Measurements from ENCODE around the gene CENPX.
A peak's percentile ranks its signal among the peaks of the same experiment; 100 is the strongest.

CENPX gene

GRCh38 chr17:82060614-82061013 lies 37.9 kb upstream of the CENPX start:
- no peak for TF ChIP-seq POLR2AphosphoS5 (IDR thresholded peaks at IDR 0.05; ENCODE audit: low read depth, low read length)
- TF ChIP-seq TAF1 (IDR thresholded peaks at IDR 0.05; ENCODE audit: borderline replicate concordance, low read depth, low read length), result no peak
- no peak; the same call in 1 of the 2 replicates for TF ChIP-seq POLR2A (IDR thresholded peaks at IDR 0.05; ENCODE audit: low read depth, low read length)
- FAIRE-seq, result no peak
- no peak for DNase-seq (ENCODE audit: insufficient read length)

GRCh38 chr17:82060001-82060380 lies 37.3 kb upstream of the CENPX start:
- no peak for FAIRE-seq
- no peak for DNase-seq (ENCODE audit: insufficient read length)
- TF ChIP-seq TAF1 (IDR thresholded peaks at IDR 0.05; ENCODE audit: borderline replicate concordance, low read depth, low read length), result no peak
- TF ChIP-seq POLR2A (IDR thresholded peaks at IDR 0.05; ENCODE audit: low read depth, low read length), result no peak
- no peak for TF ChIP-seq POLR2AphosphoS5 (IDR thresholded peaks at IDR 0.05; ENCODE audit: low read depth, low read length)

GRCh38 chr17:82059272-82060000 lies 36.8 kb upstream of the CENPX start:
- FAIRE-seq, result no peak
- no peak for DNase-seq (ENCODE audit: insufficient read length)
- TF ChIP-seq TAF1 (IDR thresholded peaks at IDR 0.05; ENCODE audit: borderline replicate concordance, low read depth, low read length) (no peak), POLR2AphosphoS5 (IDR thresholded peaks at IDR 0.05; ENCODE audit: low read depth, low read length) (no peak; the same call in 1 of the 2 replicates), POLR2A (IDR thresholded peaks at IDR 0.05; ENCODE audit: low read depth, low read length) (0 out of 2 replicates have a peak, but pooled peaks have one; percentile 12)

GRCh38 chr17:82058855-82059249 lies 36.2 kb upstream of the CENPX start:
- DNase-seq (ENCODE audit: insufficient read length) (no peak), FAIRE-seq (no peak)
- TF ChIP-seq POLR2A (IDR thresholded peaks at IDR 0.05; ENCODE audit: low read depth, low read length), result peak; percentile 17; the same call in 1 of the 2 replicates
- no peak for TF ChIP-seq TAF1 (IDR thresholded peaks at IDR 0.05; ENCODE audit: borderline replicate concordance, low read depth, low read length)

GRCh38 chr17:82058230-82058854 lies 35.7 kb upstream of the CENPX start:
- FAIRE-seq (no peak), DNase-seq (ENCODE audit: insufficient read length) (no peak)
- no peak for TF ChIP-seq POLR2AphosphoS5 (IDR thresholded peaks at IDR 0.05; ENCODE audit: low read depth, low read length)
- TF ChIP-seq POLR2A (IDR thresholded peaks at IDR 0.05; ENCODE audit: low read depth, low read length), result no peak
- TF ChIP-seq TAF1 (IDR thresholded peaks at IDR 0.05; ENCODE audit: borderline replicate concordance, low read depth, low read length), result no peak

- no peak for DNase-seq (ENCODE audit: insufficient read length)
- FAIRE-seq, result no peak
- no peak for TF ChIP-seq POLR2A (IDR thresholded peaks at IDR 0.05; ENCODE audit: low read depth, low read length)
- TF ChIP-seq POLR2AphosphoS5 (IDR thresholded peaks at IDR 0.05; ENCODE audit: low read depth, low read length), result peak; percentile 26; the same call in 1 of the 2 replicates
- no peak for TF ChIP-seq TAF1 (IDR thresholded peaks at IDR 0.05; ENCODE audit: borderline replicate concordance, low read depth, low read length)
These were observed 34.3 kb upstream of the CENPX start for GRCh38 chr17:82056729-82057621.

- TF ChIP-seq TAF1 (IDR thresholded peaks at IDR 0.05; ENCODE audit: borderline replicate concordance, low read depth, low read length) (no peak), POLR2A (IDR thresholded peaks at IDR 0.05; ENCODE audit: low read depth, low read length) (peak; percentile 45; the same call in 1 of the 2 replicates)
- no peak for FAIRE-seq
These were observed 33.5 kb upstream of the CENPX start for GRCh38 chr17:82055965-82056728.

GRCh38 chr17:82055023-82055964 lies 32.6 kb upstream of the CENPX start:
- FAIRE-seq, result no peak
- DNase-seq (ENCODE audit: insufficient read length), result no peak
- TF ChIP-seq TAF1 (IDR thresholded peaks at IDR 0.05; ENCODE audit: borderline replicate concordance, low read depth, low read length) (no peak), POLR2AphosphoS5 (IDR thresholded peaks at IDR 0.05; ENCODE audit: low read depth, low read length) (no peak; the same call in none of the 2 replicates), POLR2A (IDR thresholded peaks at IDR 0.05; ENCODE audit: low read depth, low read length) (no peak; the same call in 1 of the 2 replicates)

More at GRCh38 chr17:82055965-82056728, 33.5 kb upstream of the CENPX start:
- no peak for DNase-seq (ENCODE audit: insufficient read length)

- TF ChIP-seq TAF1 (IDR thresholded peaks at IDR 0.05; ENCODE audit: borderline replicate concordance, low read depth, low read length), result no peak
- no peak for TF ChIP-seq POLR2A (IDR thresholded peaks at IDR 0.05; ENCODE audit: low read depth, low read length)
- no peak for TF ChIP-seq POLR2AphosphoS5 (IDR thresholded peaks at IDR 0.05; ENCODE audit: low read depth, low read length)
- DNase-seq (ENCODE audit: insufficient read length), result no peak
- FAIRE-seq, result no peak
These were observed 31.8 kb upstream of the CENPX start for GRCh38 chr17:82054351-82055022.
